Nephron (organoid): Measurements from ENCODE around the gene ARAP2.

ENCODE experiments used
- H3K27ac Mint-ChIP-seq, 3 experiments: 2 replicates each; pipeline ENCODE4 v1.8.0; 2020; ENCODE audit warnings: mixed read lengths in 3 of 3, mild to moderate bottlenecking in 2 of 3, moderate library complexity in 1 of 3
- H3K27me3 Mint-ChIP-seq: 2 replicates; pipeline ENCODE4 v1.8.0; 2021; ENCODE audit warnings: low read depth, mild to moderate bottlenecking, moderate library complexity, mixed read lengths
- H3K36me3 Mint-ChIP-seq: 2 replicates; pipeline ENCODE4 v1.8.0; 2020; ENCODE audit warnings: low read depth, mixed read lengths
- H3K4me1 Mint-ChIP-seq: 2 replicates; pipeline ENCODE4 v1.8.0; 2020; ENCODE audit warnings: mixed read lengths
- H3K4me3 Mint-ChIP-seq, 3 experiments: 2 replicates each; pipeline ENCODE4 v1.8.0; 2020; ENCODE audit warnings: mild to moderate bottlenecking in 3 of 3, mixed read lengths in 3 of 3, moderate library complexity in 2 of 3
- H3K9me3 Mint-ChIP-seq: 2 replicates; pipeline ENCODE4 v1.8.0; 2020; ENCODE audit warnings: mixed read lengths
- TF ChIP-seq, protein P1 (sequence below), 3 experiments: fragments of 200-600 bp; sonication (generic); IDR thresholded peaks; one replicate each; pipeline ENCODE4 v1.5.0; 2021; ENCODE audit warnings: antibody characterized with exemption in 3 of 3; ENCODE audit not compliant: unreplicated experiment in 3 of 3

Gene ARAP2

GRCh38 chr4:36159208-36159607 is 85.1 kb downstream of the ARAP2 start:
- no peak overlapping the region for H3K27ac Mint-ChIP-seq
- TF ChIP-seq, protein P1, sequence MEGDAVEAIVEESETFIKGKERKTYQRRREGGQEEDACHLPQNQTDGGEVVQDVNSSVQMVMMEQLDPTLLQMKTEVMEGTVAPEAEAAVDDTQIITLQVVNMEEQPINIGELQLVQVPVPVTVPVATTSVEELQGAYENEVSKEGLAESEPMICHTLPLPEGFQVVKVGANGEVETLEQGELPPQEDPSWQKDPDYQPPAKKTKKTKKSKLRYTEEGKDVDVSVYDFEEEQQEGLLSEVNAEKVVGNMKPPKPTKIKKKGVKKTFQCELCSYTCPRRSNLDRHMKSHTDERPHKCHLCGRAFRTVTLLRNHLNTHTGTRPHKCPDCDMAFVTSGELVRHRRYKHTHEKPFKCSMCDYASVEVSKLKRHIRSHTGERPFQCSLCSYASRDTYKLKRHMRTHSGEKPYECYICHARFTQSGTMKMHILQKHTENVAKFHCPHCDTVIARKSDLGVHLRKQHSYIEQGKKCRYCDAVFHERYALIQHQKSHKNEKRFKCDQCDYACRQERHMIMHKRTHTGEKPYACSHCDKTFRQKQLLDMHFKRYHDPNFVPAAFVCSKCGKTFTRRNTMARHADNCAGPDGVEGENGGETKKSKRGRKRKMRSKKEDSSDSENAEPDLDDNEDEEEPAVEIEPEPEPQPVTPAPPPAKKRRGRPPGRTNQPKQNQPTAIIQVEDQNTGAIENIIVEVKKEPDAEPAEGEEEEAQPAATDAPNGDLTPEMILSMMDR (IDR thresholded peaks at IDR 0.05; ENCODE audit: unreplicated experiment in 3 of 3): no peak
- H3K4me3 Mint-ChIP-seq: no peak overlapping the region
- no peaks in the 10 kb centered on the region for H3K9me3 Mint-ChIP-seq
- H3K36me3 Mint-ChIP-seq: no peaks in the 10 kb centered on the region
- no peaks in the 10 kb centered on the region for H3K4me1 Mint-ChIP-seq
- H3K27me3 Mint-ChIP-seq: no peaks in the 10 kb centered on the region

DNA sequence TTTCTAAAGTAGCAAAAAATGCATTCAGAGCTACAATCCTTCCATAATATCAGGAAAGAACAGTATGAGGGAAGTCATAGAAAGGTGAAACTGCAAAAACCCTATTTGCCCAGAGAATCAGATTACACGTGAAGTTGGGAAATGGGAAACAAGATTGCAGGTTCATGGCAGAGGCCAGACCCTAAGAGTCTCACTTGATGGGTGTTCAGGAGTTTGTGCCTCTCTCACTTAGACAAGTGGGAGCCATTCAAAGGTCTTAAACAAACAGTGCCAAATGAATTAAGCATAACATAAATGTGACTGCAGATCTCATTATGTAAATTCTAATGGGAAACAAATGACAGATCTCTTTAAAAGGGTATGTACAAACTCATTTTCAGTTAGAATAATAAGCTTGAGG is 91.6 kb downstream of the ARAP2 start:
- H3K4me3 Mint-ChIP-seq: no peak overlapping the region
- no peak overlapping the region for H3K27ac Mint-ChIP-seq
- H3K27me3 Mint-ChIP-seq: no peaks in the 10 kb centered on the region
- no peaks in the 10 kb centered on the region for H3K4me1 Mint-ChIP-seq
- H3K36me3 Mint-ChIP-seq: no peaks in the 10 kb centered on the region
- TF ChIP-seq, protein P1 (IDR thresholded peaks at IDR 0.05; ENCODE audit: unreplicated experiment in 3 of 3): no peak
- H3K9me3 Mint-ChIP-seq: no peaks in the 10 kb centered on the region

GRCh38 chr4:36142504-36142903 is 101.8 kb downstream of the ARAP2 start:
- Mint-ChIP-seq H3K4me3 (no peak overlapping the region), H3K4me1 (no peaks in the 10 kb centered on the region), H3K27ac (no peak overlapping the region), H3K27me3 (no peaks in the 10 kb centered on the region), H3K36me3 (peaks cover 4% of the 10 kb centered on the region), H3K9me3 (no peaks in the 10 kb centered on the region)
- TF ChIP-seq, protein P1 (IDR thresholded peaks at IDR 0.05; ENCODE audit: unreplicated experiment in 3 of 3): no peak

DNA sequence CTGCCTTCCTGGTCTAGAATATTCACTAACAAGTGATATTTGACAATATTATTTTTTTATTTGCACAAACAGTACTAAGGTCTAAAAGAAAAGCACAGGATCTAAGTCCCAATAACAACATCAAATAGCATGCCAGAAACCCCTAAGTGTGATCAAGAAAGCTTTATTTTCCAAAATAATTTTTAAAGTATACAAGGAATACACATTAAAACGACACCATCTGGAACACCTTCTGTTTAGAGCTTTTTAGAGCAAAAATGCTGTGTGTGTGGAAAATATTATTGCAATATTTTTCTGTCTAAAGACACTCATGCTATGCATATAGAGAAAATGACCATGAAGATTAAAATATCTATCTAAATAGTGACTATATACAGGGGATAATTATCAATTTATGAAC is 103.1 kb downstream of the ARAP2 start:
- Mint-ChIP-seq H3K27ac (no peak overlapping the region), H3K27me3 (no peaks in the 10 kb centered on the region), H3K9me3 (no peaks in the 10 kb centered on the region), H3K4me1 (no peaks in the 10 kb centered on the region), H3K36me3 (peaks cover 3% of the 10 kb centered on the region), H3K4me3 (no peak overlapping the region)
- TF ChIP-seq, protein P1 (IDR thresholded peaks at IDR 0.05; ENCODE audit: unreplicated experiment in 3 of 3): no peak

GRCh38 chr4:36140421-36140820 is 103.9 kb downstream of the ARAP2 start:
- TF ChIP-seq, protein P1 (IDR thresholded peaks at IDR 0.05; ENCODE audit: unreplicated experiment in 3 of 3): no peak
- Mint-ChIP-seq H3K9me3 (no peaks in the 10 kb centered on the region), H3K4me1 (no peaks in the 10 kb centered on the region), H3K36me3 (no peaks in the 10 kb centered on the region), H3K27ac (no peak overlapping the region), H3K27me3 (no peaks in the 10 kb centered on the region), H3K4me3 (no peak overlapping the region)

GRCh38 chr4:36138220-36138619 is 106.1 kb downstream of the ARAP2 start:
- Mint-ChIP-seq H3K27ac (no peak overlapping the region), H3K4me3 (no peak overlapping the region), H3K9me3 (no peaks in the 10 kb centered on the region), H3K27me3 (no peaks in the 10 kb centered on the region), H3K4me1 (no peaks in the 10 kb centered on the region), H3K36me3 (no peaks in the 10 kb centered on the region)
- TF ChIP-seq, protein P1 (IDR thresholded peaks at IDR 0.05; ENCODE audit: unreplicated experiment in 3 of 3): no peak
